Suprapubic skin (tissue), 3 donors: Measurements from ENCODE around the gene KRTAP10-5.

ENCODE experiments used
- CTCF ChIP-seq, 2 donors: fragments of 200-600 bp in 1 of 2; fragments of 450-650 bp in 1 of 2; sonication (generic) in 1 of 2; IDR thresholded peaks; one replicate each; pipeline ENCODE4 v1.5.1; 2016 to 2019; ENCODE audit warnings: antibody characterized with exemption in 2 of 2, mild to moderate bottlenecking in 1 of 2, moderate library complexity in 1 of 2
- POLR2A ChIP-seq, 2 donors: fragments of 450-650 bp; IDR thresholded peaks; one replicate each; pipeline ENCODE4 v1.6.1; 2017; ENCODE audit warnings: antibody characterized with exemption in 2 of 2, mild to moderate bottlenecking in 2 of 2, moderate library complexity in 2 of 2

GRCh38 chr21:44548922-44549321 lies 31.5 kb downstream of the KRTAP10-5 start:
- TF ChIP-seq POLR2A (IDR thresholded peaks at IDR 0.05) (no peak), CTCF (IDR thresholded peaks at IDR 0.05) (no peak)
